ENCODE results near the gene ZBP1.

GRCh38 chr20:57584768-57585461 lies 35.3 kb downstream of the ZBP1 start:
- TF ChIP-seq CTCF (IDR thresholded peaks at IDR 0.05; ENCODE audit: low read depth, low read length) (no peak), EZH2phosphoT487 (IDR thresholded peaks at IDR 0.05; ENCODE audit: low read depth) (no peak)
